DMS153 treated with DMSO at 0.1 percent for 48 hours (cell line): ENCODE measurements around the gene TTC13.

ENCODE experiments used
- DNase-seq: peaks from one replicate; lab custom pipeline; 2025; ENCODE audit not compliant: unreplicated experiment; lab: John Stamatoyannopoulos, UW

Gene TTC13

GRCh38 chr1:230857822-230858221, 120.8 kb downstream of the TTC13 start:
- no peak for DNase-seq

- DNase-seq = no peak
Observed at GRCh38 chr1:230857077-230857476, 121.6 kb downstream of the TTC13 start.
